HG03520 (cell line): ENCODE data around the gene DMD.
A peak's percentile ranks its signal among the peaks of the same experiment; 100 is the strongest.

Source experiments
- ATAC-seq: cut with Tn5 transposase; IDR thresholded peaks from one replicate; pipeline ENCODE4 v1.9.1; 2021; ENCODE audit warnings: mild to moderate bottlenecking, moderate library complexity; ENCODE audit not compliant: unreplicated experiment

DMD gene

DNA sequence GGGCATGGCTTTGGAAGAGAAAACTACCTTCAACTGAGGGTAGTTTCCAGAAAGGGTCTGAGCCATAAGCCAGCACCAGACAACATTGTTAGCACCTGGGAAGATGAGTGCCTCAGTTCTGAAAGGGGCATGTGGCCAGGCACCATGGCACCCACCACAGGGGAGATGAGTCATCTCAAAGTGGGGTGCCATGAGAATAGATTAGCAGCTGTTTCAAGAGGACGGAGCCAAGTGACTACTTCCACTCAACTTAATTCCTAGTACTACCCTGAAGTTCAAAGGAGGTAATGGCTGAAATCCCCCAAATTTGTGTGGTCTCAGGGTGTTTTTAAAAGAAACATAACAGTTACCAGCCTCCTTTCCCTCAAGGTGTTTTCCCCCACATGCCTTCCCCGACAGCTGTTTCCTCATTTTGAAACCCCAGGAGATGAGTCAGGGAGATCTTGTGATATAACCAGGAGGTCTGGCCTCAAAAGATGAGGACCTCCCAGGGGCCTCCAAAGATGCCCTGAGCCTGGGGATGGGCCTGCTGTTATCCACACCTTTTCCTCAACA is 2111.7 kb downstream of the DMD start:
- peak; percentile 71 for ATAC-seq

- ATAC-seq = no peak
Observed at GRCh38 chrX:31098079-31098478, 2113.3 kb downstream of the DMD start.

GRCh38 chrX:31093639-31093975 is 2117.7 kb downstream of the DMD start:
- ATAC-seq = no peak

GRCh38 chrX:31092970-31093638 is 2118.2 kb downstream of the DMD start:
- no peak for ATAC-seq

DNA sequence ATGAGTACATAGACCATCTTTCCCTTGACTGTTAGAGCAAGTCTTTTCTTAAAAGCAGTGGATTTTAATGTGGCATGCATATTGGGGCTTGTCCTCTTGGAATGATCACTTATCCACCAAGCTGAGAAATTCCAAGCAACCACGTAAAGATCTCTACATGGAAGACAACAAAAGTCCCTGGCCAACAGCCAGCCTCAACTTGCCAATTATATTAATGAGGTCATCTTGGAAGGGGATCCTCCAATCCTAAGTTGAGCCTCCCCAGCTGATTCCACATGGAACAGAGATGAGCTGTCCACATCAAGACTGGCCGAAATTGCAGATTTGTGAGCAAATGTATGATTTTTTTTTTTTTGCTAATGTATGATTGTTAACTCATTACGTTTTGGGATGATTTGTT is 2118.9 kb downstream of the DMD start:
- ATAC-seq = no peak

GRCh38 chrX:31091819-31092218 is 2119.5 kb downstream of the DMD start:
- ATAC-seq = no peak

GRCh38 chrX:31074522-31074921 is 2136.8 kb downstream of the DMD start:
- ATAC-seq = no peak

DNA sequence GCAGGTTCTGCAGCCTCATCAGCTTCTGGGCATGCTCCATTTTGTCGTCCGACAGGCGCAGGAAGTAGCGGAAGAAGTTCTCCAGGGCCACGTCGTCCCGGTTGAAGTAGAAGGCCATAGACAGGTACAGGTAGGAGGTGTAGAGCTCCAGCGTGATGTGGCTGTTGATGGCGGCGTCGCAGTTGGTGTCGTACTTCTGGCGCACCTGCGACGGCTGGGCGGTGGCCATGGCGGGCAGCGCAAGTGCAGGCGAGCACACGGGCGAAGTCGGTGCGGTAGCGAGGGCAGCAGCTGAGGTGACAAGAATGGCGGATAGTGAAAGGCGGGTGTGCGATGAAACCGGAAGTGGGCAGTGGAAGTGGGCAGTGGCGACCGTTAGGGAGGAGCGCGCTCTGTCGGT is 2139.6 kb downstream of the DMD start, which contains the start of gene FTHL17:
TSS of gene FTHL17 (minus strand) at position 317 of the 400 bp plus-strand sequence. CDS start at position 229, 88 bp downstream.
- ATAC-seq = no peak

DNA sequence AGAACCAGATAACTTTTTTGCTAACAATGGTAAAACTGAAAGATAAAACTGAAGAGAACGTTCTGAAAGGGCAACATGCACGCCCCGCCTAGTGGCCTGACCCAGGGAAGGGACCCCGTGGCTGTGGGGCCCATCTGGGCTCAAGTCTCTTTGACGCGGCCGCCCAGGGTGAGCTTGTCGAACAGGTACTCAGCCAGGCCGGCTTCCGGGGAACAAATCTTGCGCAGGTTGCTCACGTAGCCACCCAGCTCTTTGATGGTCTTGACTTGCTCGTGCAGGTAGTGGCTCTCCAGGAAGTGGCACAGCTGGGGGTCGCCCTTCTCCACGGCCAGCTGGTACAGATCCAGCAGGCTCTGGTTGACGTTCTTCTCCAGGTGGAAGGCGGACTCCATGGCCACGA is 2140.1 kb downstream of the DMD start:
- ATAC-seq = no peak

DNA sequence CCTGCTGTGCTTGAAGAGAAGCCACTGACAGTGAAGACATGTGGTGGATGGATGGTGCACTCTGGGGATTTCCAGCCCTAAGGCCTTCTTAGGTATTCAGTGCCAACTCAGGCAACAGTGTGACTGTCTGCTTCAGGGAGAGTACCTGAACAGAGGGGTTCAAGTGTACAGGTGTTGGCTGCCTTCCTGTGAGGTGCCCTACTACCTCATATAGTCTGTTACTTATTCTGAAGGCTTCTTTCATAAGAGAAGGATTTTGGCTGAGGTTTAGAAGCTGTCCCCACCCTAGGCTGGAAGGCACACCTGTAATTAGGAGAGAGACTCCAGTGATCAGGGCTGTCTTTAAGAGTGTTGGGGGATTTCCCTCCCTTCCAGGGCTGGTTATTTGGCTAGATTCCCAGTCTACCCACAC is 2141.3 kb downstream of the DMD start:
- ATAC-seq = peak; percentile 41
